Measurements from ENCODE around the gene TTI1.

- TF ChIP-seq CTCF (IDR thresholded peaks at IDR 0.05 in 4 of 5, conservative IDR thresholded peaks at IDR 0.05 in 1 of 5) (no peak), POLR2A (IDR thresholded peaks at IDR 0.05) (peak in 1 of 2 donors; percentile 42)
These were observed 42.1 kb upstream of the TTI1 start for GRCh38 chr20:38075161-38075998.
